SH-SY5Y (cell line): ENCODE measurements around the gene POTEG.
"Not testable (repeated sequence)": the region's sequence is repeated elsewhere in the genome, so short reads cannot be mapped to it uniquely, and the experiment has no call there.

Experiments
- GATA2 ChIP-seq: IDR thresholded peaks from 2 replicates; pipeline ENCODE4 v1.6.1; 2011; ENCODE audit warnings: mild to moderate bottlenecking, low read depth, low read length
- GATA3 ChIP-seq: IDR thresholded peaks from 2 replicates; pipeline ENCODE4 v1.6.1; 2011; ENCODE audit warnings: low read depth, mild to moderate bottlenecking, low read length, moderate library complexity

The POTEG gene

GRCh38 chr14:19434241-19434640 lies at the start of gene POTEG:
Gene POTEG, minus strand, starts transcription at chr14:19434341. Its CDS starts 52 bp downstream, at chr14:19434289.
- TF ChIP-seq GATA2, GATA3: not testable (repeated sequence)
